H9 (cell line): Measurements from ENCODE around the gene ASCL1. TPM values are rescaled to one million over a fixed set of nuclear protein-coding genes. Genes with fewer than 3 reads are reported as not detected.

Source experiments
- DNase-seq: peaks from one replicate; pipeline ENCODE4 v3.0.0-alpha.2; 2017
- H2AFZ ChIP-seq: one replicate; pipeline ENCODE4 v1.6.1; 2013; ENCODE audit warnings: mild to moderate bottlenecking, low read length, control low read depth, moderate library complexity
- H2AK5ac ChIP-seq: 2 replicates; pipeline ENCODE4 v1.6.1; 2013; ENCODE audit warnings: low read length, control low read depth, mixed read lengths; ENCODE audit not compliant: insufficient read length
- H2BK120ac ChIP-seq: one replicate; pipeline ENCODE4 v1.6.1; 2013; ENCODE audit warnings: low read depth, mild to moderate bottlenecking, low read length, control low read depth, inconsistent platforms; ENCODE audit not compliant: poor library complexity, severe bottlenecking
- H2BK12ac ChIP-seq: 2 replicates; pipeline ENCODE4 v1.6.1; 2013; ENCODE audit warnings: low read length, control low read depth, mixed read lengths, low read depth; ENCODE audit not compliant: insufficient read length
- H2BK15ac ChIP-seq: 2 replicates; pipeline ENCODE4 v1.6.1; 2013; ENCODE audit warnings: low read depth, low read length, control low read depth
- H2BK20ac ChIP-seq: one replicate; pipeline ENCODE4 v1.6.1; 2013; ENCODE audit warnings: low read depth, mild to moderate bottlenecking, low read length, control low read depth, inconsistent platforms; ENCODE audit not compliant: poor library complexity, severe bottlenecking
- H2BK5ac ChIP-seq: 2 replicates; pipeline ENCODE4 v1.6.1; 2013; ENCODE audit warnings: low read length, control low read depth, mixed read lengths; ENCODE audit not compliant: insufficient read length
- H3K14ac ChIP-seq: 2 replicates; pipeline ENCODE4 v1.6.1; 2013; ENCODE audit warnings: low read length, control low read depth; ENCODE audit not compliant: insufficient read depth
- H3K18ac ChIP-seq: 2 replicates; pipeline ENCODE4 v1.6.1; 2013; ENCODE audit warnings: low read depth, mild to moderate bottlenecking, mixed read lengths, low read length, control low read depth; ENCODE audit not compliant: insufficient read length
- H3K23ac ChIP-seq: 2 replicates; pipeline ENCODE4 v1.6.1; 2013; ENCODE audit warnings: low read length, control low read depth, mixed read lengths, low read depth; ENCODE audit not compliant: insufficient read length
- H3K23me2 ChIP-seq: 2 replicates; pipeline ENCODE4 v1.6.1; 2013; ENCODE audit warnings: low read depth, mild to moderate bottlenecking, mixed read lengths, low read length, control low read depth; ENCODE audit not compliant: insufficient read length, poor library complexity, severe bottlenecking
- H3K27ac ChIP-seq: 2 replicates; pipeline ENCODE4 v1.5.1; 2013; ENCODE audit warnings: low read length, control low read depth, mixed read lengths, low read depth; ENCODE audit not compliant: insufficient read length
- H3K27me3 ChIP-seq: 2 replicates; pipeline ENCODE4 v1.6.1; 2013; ENCODE audit warnings: low read length, control low read depth, inconsistent platforms; ENCODE audit not compliant: insufficient read depth
- H3K4ac ChIP-seq: 2 replicates; pipeline ENCODE4 v1.6.1; 2013; ENCODE audit warnings: low read depth, mild to moderate bottlenecking, control low read depth, inconsistent platforms, low read length, moderate library complexity
- H3K4me1 ChIP-seq: 2 replicates; pipeline ENCODE4 v1.6.1; 2013; ENCODE audit warnings: low read length, control low read depth, inconsistent platforms; ENCODE audit not compliant: insufficient read depth
- H3K4me2 ChIP-seq: 2 replicates; pipeline ENCODE4 v1.6.1; 2013; ENCODE audit warnings: low read length, control low read depth, mixed read lengths; ENCODE audit not compliant: insufficient read length, insufficient read depth
- H3K56ac ChIP-seq: 2 replicates; pipeline ENCODE4 v1.6.1; 2013; ENCODE audit warnings: low read depth, mild to moderate bottlenecking, mixed read lengths, low read length, control low read depth; ENCODE audit not compliant: insufficient read length
- H3K79me1 ChIP-seq: 2 replicates; pipeline ENCODE4 v1.6.1; 2013; ENCODE audit warnings: low read depth, mild to moderate bottlenecking, moderate library complexity, low read length, control low read depth, inconsistent platforms; ENCODE audit not compliant: insufficient read depth, poor library complexity, severe bottlenecking
- H3K79me2 ChIP-seq: 2 replicates; pipeline ENCODE4 v1.6.1; 2013; ENCODE audit warnings: low read length, control low read depth, inconsistent platforms; ENCODE audit not compliant: insufficient read depth
- H3K9ac ChIP-seq: 2 replicates; pipeline ENCODE4 v1.6.1; 2013; ENCODE audit warnings: low read length, control low read depth, mixed read lengths; ENCODE audit not compliant: insufficient read length; ENCODE audit errors: extremely low read depth
- H3K9me3 ChIP-seq: one replicate; pipeline ENCODE4 v1.6.1; 2013; ENCODE audit warnings: low read depth, low read length, inconsistent platforms; ENCODE audit not compliant: control insufficient read depth
- H3T11ph ChIP-seq: one replicate; pipeline ENCODE4 v1.6.1; 2013; ENCODE audit warnings: mild to moderate bottlenecking, low read length, control low read depth, inconsistent platforms
- H4K20me1 ChIP-seq: one replicate; pipeline ENCODE4 v1.6.1; 2013; ENCODE audit not compliant: control insufficient read depth, insufficient read length, insufficient read depth
- H4K5ac ChIP-seq: 2 replicates; pipeline ENCODE4 v1.6.1; 2013; ENCODE audit warnings: low read depth, mild to moderate bottlenecking, mixed read lengths, low read length, control low read depth; ENCODE audit not compliant: insufficient read length
- H4K8ac ChIP-seq: replicated peaks from 2 replicates; pipeline ENCODE4 v1.6.1; 2013; ENCODE audit warnings: low read length, control low read depth, mixed read lengths, low read depth; ENCODE audit not compliant: insufficient read length
- H4K91ac ChIP-seq: 2 replicates; pipeline ENCODE4 v1.6.1; 2013; ENCODE audit warnings: low read depth, mild to moderate bottlenecking, moderate library complexity, mixed read lengths, low read length, control low read depth; ENCODE audit not compliant: insufficient read length
- H3K27ac Mint-ChIP-seq, 3 experiments: 2 replicates in 2 of 3; 3 replicates in 1 of 3; pipeline ENCODE4 v1.8.0; 2020 to 2021; ENCODE audit warnings: mixed read lengths in 3 of 3, mild to moderate bottlenecking in 1 of 3, moderate library complexity in 1 of 3
- H3K27me3 Mint-ChIP-seq: 2 replicates; pipeline ENCODE4 v1.8.0; 2021; ENCODE audit warnings: low read depth, mild to moderate bottlenecking, moderate library complexity, mixed read lengths
- H3K36me3 Mint-ChIP-seq, 3 experiments: 2 replicates in 2 of 3; 3 replicates in 1 of 3; pipeline ENCODE4 v1.8.0; 2020 to 2021; ENCODE audit warnings: low read depth in 3 of 3, mixed read lengths in 3 of 3; ENCODE audit not compliant: insufficient read depth in 1 of 3
- H3K4me1 Mint-ChIP-seq, 2 experiments: 2 replicates each; pipeline ENCODE4 v1.8.0; 2020; ENCODE audit warnings: mixed read lengths in 2 of 2
- H3K4me3 Mint-ChIP-seq, 2 experiments: 2 replicates in 1 of 2; 3 replicates in 1 of 2; pipeline ENCODE4 v1.8.0; 2020 to 2021; ENCODE audit warnings: mild to moderate bottlenecking in 2 of 2, mixed read lengths in 2 of 2, moderate library complexity in 1 of 2
- H3K9me3 Mint-ChIP-seq, 2 experiments: 2 replicates in 1 of 2; 3 replicates in 1 of 2; pipeline ENCODE4 v1.8.0; 2020; ENCODE audit warnings: mild to moderate bottlenecking in 2 of 2, mixed read lengths in 2 of 2, moderate library complexity in 1 of 2
- CTCF ChIP-seq: fragments of 200-600 bp; sonication (generic); conservative IDR thresholded peaks from 3 replicates; pipeline ENCODE4 v1.8.0; 2021; ENCODE audit warnings: antibody characterized with exemption, mild to moderate bottlenecking
- total RNA-seq: library from RNA; stranded (reverse); gene quantifications from 2 replicates; pipeline ENCODE4 v1.2.1, GENCODE V29; 2021

ASCL1 gene
- total RNA-seq, 1 experiment from 2014 or later = not detected

GRCh38 chr12:102927220-102927619, 30.3 kb upstream of the ASCL1 start:
- no peak overlapping the region for H4K91ac ChIP-seq
- no peak overlapping the region for H2AFZ ChIP-seq
- no peak overlapping the region for H3K4ac ChIP-seq
- no peak overlapping the region for H2BK120ac ChIP-seq
- no peak overlapping the region for H3K14ac ChIP-seq
- H3T11ph ChIP-seq = no peak overlapping the region
- H3K18ac ChIP-seq = no peak overlapping the region
- H4K5ac ChIP-seq = no peak overlapping the region
- H2BK20ac ChIP-seq = no peak overlapping the region
- no peak overlapping the region for H2BK5ac ChIP-seq
- Mint-ChIP-seq H3K27me3 (peaks cover 8% of the 10 kb centered on the region), H3K9me3 (peaks cover 0 to 3% of the 10 kb centered on the region in 2 experiments; a peak in 1 of 5 replicates), H3K27ac (no peak overlapping the region), H3K4me3 (no peak overlapping the region), H3K4me1 (peaks cover 11% of the 10 kb centered on the region in 2 experiments), H3K36me3 (peaks cover 0 to 2% (median 0%) of the 10 kb centered on the region in 3 experiments; a peak in 3 of 7 replicates)
- H3K4me1 ChIP-seq = peaks cover 2% of the 10 kb centered on the region; the same call in 1 of the 2 replicates
- no peak for TF ChIP-seq CTCF
- H3K4me2 ChIP-seq = no peak overlapping the region
- H3K79me1 ChIP-seq = no peaks in the 10 kb centered on the region
- H2BK15ac ChIP-seq = no peak overlapping the region
- H3K79me2 ChIP-seq = no peaks in the 10 kb centered on the region
- no peaks in the 10 kb centered on the region for H3K23me2 ChIP-seq
- no peak overlapping the region for H3K9ac ChIP-seq
- no peak overlapping the region for H2BK12ac ChIP-seq
- H3K56ac ChIP-seq = no peak overlapping the region
- H4K20me1 ChIP-seq = no peaks in the 10 kb centered on the region
- H3K27me3 ChIP-seq = no peaks in the 10 kb centered on the region
- no peaks in the 10 kb centered on the region for H3K9me3 ChIP-seq
- no peak overlapping the region for H2AK5ac ChIP-seq
- no peak overlapping the region for H4K8ac ChIP-seq
- no peak overlapping the region for H3K27ac ChIP-seq
- H3K23ac ChIP-seq = no peak overlapping the region
- no peak for DNase-seq
